Stimulated activated CD4-positive, alpha-beta T cell treated with anti-CD3 and anti-CD28 coated beads, Interleukin-4, amount 100 ng/mL, for 48 hours (primary cell): Measurements from ENCODE around the gene RPP25.
"Not testable (repeated sequence)": the region's sequence is repeated elsewhere in the genome, so short reads cannot be mapped to it uniquely, and the experiment has no call there.

Experiments used
- DNase-seq, 2 donors: peaks; one replicate each; pipeline ENCODE4 v3.0.0-alpha.2; 2020; ENCODE audit warnings: low read depth in 2 of 2

RPP25 gene

DNA sequence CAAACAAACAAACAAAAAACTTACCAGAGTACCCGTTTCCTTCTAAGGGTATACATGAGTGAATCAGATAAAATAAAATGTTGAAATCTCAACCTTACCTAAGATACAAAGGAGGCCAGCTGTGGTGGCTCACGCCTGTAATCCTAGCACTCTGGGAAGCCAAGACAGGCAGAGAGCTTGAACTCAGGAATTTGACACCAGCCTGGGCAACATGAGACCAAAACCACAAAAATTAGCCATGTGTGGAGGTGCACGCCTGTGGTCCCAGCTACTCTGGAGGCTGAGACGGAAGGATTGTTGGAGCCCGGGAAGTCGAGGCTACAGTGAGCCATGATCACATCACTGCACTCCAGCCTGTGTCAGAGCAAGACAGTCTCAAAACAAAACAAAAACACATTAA is 38.9 kb downstream of the RPP25 start:
- DNase-seq: no peak

DNA sequence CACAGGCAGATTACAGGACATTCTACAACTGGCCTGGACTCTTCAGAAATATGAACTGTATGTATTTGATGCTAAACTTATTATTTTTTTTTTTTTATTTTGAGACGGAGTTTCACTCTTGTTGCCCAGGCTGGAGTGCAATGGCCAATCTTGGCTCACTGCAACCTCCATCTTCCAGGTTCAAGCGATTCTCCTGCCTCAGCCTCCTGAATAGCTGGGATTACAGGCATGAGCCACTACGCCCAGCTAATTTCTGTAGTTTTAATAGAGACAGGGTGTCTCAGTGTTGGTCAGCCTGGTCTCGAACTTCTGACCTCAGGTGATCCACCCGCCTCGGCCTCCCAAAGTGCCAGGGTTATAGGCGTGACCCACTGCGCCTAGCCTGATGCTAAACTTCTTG is 42.8 kb downstream of the RPP25 start:
- DNase-seq: not testable (repeated sequence)

DNA sequence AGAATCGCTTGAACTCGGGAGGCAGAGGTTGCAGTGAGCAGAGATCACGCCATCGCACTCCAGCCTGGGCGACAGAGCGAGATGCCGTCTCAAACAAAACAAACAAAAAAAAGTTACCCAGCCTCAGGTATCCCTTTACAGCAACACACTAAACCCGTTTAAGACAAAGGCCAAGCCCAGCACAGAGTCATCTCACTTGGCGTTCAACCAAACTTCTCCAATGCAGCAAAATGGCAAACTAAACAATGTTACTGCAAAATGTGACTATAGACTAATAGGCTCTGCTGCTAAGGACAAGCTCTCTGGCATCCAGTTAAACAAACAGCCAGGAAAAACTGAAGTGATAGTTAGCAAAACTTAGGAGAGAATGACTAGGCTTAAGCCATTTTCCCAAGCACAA is 43.5 kb downstream of the RPP25 start:
- no peak for DNase-seq

DNA sequence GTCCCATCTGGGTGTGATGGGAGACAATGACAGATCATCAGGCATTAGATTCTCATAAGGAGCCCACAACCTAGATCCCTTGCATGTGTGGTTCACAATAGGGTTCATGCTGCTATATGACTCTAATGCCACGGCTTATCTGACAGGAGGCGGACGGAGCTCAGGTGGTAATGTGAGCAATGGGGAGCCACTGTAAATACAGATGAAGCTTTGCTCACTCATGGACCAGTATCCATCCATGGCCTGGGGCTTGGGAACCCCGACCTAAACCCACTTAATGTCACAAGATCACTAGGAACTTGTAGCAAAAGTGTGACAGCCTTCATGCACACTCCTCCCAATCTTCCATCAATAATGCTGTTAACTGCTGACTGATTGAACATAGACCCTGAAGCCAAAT is 47.9 kb downstream of the RPP25 start:
- DNase-seq: no peak

DNA sequence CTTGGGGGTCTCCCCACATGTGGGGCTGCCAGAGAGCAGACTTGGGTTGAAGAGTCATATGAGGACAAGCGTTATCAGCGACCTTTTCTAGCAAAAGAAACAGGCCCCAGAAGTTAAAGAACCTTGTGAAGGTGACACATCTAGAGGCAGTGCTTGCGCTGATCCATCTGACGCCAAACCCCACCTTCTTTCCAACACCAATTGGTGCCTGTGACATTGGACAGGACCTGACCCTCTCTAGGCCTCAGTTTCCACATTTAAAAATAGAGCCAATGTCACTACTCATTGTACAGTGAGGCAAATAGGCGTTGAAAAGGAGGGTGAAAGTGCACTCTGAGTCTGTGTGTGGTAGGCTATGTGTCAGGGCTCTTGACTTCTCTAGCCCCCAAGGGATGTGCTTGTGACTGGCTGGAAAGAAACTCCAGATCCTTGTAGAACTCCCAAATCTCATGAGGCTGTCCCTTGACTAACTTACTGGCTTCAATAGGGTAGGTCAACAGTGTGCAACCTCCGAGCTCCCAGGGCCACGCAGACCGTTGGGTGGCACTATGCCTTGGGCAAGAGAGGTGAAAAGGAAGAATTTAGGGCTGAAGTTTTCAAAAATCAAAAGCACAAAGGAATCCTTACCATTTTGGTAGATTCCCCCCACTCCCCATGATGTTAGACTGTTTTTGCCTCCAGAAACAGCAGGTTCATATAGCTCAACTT is 49.3 kb downstream of the RPP25 start:
- no peak for DNase-seq

DNA sequence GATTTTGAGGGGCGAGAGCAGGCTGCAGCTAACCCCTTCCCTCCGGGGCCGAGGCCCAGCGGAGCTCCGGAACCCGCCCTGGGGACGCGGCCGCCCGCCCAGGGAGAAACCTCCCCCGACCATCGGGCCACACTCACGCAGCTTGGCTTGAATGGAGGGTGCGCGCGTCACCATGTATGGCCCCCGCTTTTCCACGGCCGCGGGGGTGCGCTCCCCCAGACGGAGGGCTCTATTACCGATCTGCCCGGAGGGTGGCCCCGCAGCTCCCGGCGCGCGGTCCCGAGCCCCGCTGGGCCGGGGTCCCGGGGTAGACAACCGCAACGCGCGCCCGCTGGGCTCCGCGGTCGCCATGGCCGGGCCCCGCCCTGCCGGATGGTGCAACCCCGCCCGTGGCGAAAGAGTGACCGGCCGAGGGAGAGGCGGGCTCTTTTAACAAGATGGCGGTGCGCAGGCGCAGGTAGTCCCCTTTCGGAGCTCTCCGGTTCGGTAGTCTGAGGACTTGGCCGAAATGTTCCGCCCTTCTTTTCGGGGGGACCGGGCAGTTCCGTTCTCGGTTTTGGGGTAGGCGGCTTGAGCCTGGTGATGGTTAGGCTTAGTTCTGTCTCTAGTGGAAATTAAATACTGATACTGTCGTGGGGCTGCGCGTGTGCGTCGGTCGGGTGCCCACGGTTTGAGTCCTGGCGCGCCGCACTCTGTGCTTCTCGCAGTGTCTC is 50.0 kb downstream of the RPP25 start, which contains the start of gene FAM219B:
Gene FAM219B (minus strand): TSS at position 402 of the 713 bp plus-strand sequence. CDS start 51 bp downstream, at position 351.
- DNase-seq: peak; percentile 70 to 74

DNA sequence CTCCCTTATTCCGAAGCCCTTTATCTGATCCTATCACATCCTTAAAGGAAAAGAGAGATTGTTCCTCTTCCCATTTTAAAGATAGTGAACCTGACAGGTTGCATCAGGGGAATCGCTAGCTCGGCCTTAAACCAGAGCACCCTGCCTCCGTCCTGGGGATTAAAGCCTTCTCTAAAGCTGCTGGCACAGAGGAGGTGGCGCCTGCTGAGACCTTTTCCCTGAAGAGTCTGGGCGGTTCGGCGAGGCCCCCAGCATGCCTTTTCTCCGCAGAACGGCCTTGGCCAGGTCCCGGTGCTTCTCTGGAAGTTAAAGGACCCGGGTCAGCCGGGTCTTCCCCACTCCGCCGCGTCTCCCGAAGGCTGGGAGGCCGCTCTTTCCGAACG is 50.5 kb downstream of the RPP25 start:
- peak in 1 of 2 donors; percentile 17 for DNase-seq
